HL-60/S4 (cell line): ENCODE data around the gene SHISA8.

Source experiments
- in situ Hi-C: fragments of 300-500 bp; cut with MboI; formaldehyde crosslinking; loops from 2 replicates; pipeline ENCODE4 v1.14.3; 2022; ENCODE audit warnings: low sequenced_read_pairs

The SHISA8 gene

GRCh38 chr22:41935015-41935351, 20.1 kb upstream of the SHISA8 start:
- in situ Hi-C loops: no loop called here

DNA sequence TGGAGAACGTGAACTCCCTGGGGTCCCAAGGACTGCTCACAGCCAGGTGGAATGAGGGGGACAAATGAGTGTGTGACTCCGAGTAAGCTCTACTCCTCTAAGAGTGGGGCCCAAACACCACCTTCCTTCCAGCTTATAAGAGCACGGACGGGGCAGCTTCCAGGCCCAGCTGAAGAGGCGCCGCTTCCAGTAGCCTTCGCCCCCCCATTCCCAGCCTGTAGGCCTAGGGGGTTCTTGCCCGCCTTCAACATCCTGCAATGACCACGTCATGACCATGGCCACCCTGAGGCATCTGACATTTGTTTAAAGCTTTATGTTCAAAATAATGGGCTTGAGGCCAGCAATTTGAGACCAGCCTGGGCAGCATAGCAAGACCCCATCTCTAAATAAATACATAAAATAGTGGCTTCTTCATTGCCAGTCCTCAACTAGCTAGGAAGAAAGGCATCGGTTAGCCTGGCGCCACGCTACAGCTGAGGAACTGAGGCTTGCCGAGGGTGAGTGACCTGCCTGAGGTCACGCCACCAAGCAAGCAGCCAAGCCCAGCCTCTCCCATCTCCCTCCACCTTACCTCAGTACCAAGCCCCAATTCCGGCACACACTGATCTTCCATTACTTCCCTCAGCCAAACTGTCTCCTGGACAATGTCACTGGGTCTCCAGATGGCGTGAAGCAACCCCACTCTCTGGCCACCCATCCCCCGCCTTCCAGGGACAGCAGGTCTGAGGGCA, 19.6 kb upstream of the SHISA8 start:
- in situ Hi-C loops: no loop called here

GRCh38 chr22:41933411-41934177, 18.7 kb upstream of the SHISA8 start:
- in situ Hi-C loops: no loop called here

DNA sequence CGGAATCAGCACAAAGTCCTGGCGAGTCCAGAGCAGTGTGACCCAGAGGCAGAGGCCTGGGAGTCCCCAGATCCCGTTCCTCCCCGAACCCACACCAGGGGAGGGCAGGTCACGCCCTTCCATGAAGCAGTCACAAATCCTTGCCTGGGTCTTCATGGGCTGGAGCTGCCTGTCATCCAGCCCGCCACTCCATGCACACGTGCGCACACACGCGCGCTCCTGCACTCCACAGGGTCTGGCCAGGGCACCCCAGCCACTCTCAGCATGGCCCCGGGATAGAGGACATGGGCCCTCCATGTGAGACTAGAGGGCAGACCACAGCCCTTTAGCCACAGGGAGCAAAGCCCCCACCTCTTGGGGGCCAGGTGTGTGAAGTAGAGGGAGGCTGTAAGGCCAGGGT, 17.5 kb upstream of the SHISA8 start:
- in situ Hi-C loops: no loop called here

GRCh38 chr22:41931701-41932269, 16.9 kb upstream of the SHISA8 start:
- in situ Hi-C loops: no loop called here

DNA sequence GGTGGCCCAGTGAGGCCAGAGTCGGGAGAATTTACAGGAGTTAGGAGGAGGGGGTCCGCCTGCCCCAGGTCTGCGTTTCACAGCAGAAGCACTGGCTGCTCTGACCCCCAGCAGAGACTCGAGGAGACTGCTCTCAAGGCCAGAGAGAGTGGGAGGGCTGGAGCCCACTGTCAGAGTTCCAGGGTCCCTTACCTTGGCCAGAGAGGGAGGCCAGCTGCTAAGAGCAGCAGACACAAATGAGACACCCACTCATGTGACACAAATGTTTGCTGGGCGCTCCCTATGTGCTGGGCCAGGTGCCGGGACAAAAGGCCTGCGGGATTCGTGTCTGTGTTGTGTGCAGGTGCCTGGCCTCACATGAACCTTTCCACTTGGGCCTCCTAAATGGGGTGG, 14.5 kb upstream of the SHISA8 start:
- in situ Hi-C loops: no loop called here

DNA sequence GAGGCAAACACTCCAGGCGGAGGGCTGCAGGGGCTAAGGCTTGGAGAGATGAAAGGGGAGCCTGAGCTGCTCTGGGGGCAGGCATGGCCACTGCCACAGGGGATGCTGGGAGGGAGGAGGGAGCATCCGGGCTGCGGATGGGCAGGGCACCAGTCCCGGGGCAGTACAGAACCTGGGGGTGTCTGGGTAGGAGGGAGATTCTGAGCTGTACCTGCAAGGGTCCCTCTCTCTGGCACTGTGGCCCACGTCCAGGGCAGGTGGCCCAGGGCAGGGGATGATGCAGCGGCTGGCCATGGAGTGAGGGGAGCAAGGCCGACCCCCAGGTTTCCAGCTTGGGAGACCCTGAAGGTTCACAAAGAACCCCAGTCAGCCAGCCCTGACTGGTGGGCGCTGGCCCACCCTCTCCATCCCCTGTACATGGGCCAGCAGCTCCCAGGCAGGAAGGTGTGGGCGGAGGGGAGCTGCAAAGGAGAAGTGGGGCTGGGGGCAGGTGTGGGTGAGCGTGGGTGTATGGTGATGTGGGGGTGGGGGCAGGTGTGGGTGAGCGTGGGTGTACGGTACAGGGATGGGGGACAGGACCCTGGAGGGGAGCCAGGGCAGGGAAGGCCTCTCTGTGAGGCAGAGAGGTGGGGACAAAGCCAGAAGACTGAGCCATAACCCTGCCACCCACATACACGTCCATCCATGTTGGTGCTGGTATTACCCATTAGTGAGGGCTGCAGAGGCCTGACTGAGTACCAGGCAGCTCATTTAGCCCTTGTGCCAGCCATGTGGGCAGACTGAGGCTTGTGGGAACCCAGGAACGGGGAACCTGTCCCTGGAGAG, 13.9 kb upstream of the SHISA8 start:
- in situ Hi-C loops: no loop called here

- in situ Hi-C loops: no loop called here
Measured at GRCh38 chr22:41927813-41928212, 12.9 kb upstream of the SHISA8 start.

DNA sequence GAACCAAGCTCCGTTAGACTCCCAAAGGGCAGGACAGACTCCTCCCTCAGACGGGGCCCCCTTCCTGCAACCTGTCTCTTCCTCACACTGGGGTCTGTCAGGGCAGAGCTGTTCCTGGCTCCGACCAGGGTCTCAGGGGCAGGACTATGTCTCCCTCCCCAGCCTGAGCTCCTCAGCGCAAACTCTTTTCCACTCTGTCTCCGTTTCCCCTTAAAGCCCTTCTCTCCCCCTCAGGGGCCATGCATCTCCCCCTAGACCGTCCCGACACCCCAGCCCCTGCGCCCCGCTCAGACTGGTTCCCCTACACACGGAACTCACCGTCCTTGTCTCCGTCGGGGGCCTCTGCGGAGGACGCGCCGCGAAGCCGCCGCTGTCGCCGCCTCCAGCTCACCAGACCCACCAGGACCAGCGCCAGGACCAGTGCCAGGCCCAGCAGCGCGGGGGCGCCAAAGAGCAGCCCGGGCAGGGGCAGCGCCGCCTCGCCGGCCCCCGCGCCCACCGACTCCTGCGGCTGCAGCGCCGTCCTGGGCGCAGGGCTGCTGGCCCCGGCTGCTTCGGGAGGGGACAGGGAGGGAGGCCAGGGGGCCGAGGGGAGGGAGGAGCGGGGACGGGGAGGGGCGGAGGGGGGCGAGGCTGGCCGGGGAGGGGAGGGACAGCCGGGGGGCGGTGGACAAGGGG, 11.0 kb upstream of the SHISA8 start:
- in situ Hi-C loops: no loop called here

- in situ Hi-C loops: no loop called here
Measured at GRCh38 chr22:41923595-41924276, 8.9 kb upstream of the SHISA8 start.

- in situ Hi-C loops: no loop called here
Measured at GRCh38 chr22:41922940-41923594, 8.2 kb upstream of the SHISA8 start.

DNA sequence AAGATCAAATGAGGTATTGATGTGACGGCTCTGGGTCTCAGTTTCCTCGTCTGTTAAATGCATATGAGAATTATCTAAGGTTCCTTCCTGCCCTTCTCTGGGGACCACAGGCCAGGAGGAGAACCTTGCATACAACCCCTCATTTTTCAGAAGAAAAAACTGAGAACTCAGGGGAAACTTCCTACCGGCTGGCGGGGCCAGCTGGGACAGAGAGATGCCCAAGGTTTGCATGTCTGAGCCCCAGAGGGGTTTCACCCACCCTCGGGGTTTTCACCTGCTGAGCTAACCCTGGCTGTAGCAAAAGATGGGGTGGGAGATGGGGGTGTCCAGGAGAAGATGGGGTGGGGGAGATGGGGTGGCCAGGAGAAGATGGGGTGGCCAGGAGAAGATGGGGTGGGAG, 7.5 kb upstream of the SHISA8 start:
- in situ Hi-C loops: no loop called here

DNA sequence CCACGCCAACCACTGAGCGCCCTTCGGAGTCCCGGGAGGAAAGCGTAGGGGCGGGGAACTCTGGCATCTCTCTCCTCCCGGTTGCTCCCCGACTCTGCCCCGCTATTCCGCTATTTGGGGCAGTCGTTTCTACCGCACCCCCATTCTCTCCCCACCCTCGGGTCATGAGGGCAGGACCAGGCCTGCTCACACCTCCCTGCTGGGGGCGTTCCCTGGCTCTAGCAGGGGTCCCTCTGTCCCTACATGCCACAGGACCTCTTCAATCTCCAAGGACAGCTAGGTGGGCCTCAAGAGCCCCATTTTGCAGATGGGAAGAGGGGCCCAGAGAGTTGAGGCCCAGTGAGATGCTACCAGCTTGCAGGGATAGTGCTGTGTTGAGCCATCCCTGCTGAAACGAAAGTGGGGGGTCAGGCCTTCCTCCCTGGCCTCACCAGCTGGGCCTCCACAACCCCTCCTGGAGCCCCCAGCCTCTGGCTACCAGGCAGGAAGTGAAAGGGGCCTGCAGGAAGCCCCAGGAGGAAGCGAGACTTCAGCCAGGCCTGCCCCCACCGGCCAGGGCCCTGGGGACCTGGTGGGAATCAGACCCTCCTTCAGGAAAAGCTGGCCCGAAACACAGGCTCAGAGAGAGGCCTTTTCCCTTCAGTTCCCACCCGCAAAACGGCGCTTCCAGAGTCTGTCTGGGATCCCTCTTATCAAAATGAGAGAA, 5.5 kb upstream of the SHISA8 start:
- in situ Hi-C loops: no loop called here

GRCh38 chr22:41919357-41920224, 4.7 kb upstream of the SHISA8 start:
- in situ Hi-C loops: no loop called here

DNA sequence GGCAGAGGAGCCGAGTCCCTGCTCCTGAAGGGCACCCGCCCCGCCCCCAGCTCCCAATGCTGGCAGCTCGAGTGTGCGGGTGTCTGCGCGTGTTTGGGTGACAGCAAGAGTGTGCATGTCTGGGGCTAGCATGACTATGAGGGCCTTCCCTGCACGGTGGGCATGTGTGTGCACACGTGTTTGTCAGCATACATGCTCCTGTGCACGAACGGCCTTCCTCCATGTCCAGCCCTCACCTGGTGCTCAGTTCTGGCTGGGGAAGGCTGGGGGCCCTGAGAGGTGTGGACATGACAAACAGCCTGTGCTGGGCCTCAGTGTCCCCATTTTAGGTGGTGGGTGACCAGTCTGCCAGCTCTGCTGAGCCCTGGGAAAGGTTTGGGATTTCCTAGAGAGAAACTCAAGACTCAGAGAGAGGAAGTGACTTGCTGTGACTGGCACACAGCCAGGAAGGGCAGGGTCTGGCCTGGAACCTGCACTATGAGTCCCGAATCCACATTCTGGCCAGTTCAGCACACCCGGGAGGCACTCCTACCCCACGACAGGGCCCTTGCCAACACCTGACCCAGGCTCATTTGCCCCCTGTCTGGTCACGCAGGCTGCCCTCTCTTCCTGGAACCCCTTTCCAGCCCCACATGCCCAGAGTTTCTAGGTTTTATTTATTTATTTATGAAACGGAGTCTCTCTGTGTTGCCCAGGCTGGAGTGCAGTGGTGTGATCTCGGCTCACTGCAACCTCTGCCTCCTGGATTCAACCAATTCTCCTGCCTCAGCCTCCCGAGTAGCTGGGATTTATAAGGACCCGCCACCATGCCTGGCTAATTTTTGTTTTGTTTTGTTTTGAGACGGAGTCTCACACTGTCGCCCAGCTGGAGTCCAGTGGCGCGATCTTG, 3.3 kb upstream of the SHISA8 start:
- in situ Hi-C loops: no loop called here

GRCh38 chr22:41917375-41917902, 2.6 kb upstream of the SHISA8 start:
- in situ Hi-C loops: no loop called here
